Mesendoderm (in vitro differentiated cells): ENCODE measurements around the gene SMAD5.

ENCODE experiments used
- DNase-seq: peaks from one replicate; pipeline ENCODE4 v3.0.0; 2013
- H2AK5ac ChIP-seq: 2 replicates; pipeline ENCODE4 v1.6.1; 2013; ENCODE audit warnings: low read length, inconsistent platforms
- H2BK120ac ChIP-seq: 2 replicates; pipeline ENCODE4 v1.6.1; 2013; ENCODE audit warnings: low read depth, mild to moderate bottlenecking, low read length, moderate library complexity, mixed read lengths
- H2BK15ac ChIP-seq: replicated peaks from 2 replicates; pipeline ENCODE4 v1.6.1; 2013; ENCODE audit warnings: low read depth, mild to moderate bottlenecking, moderate library complexity
- H2BK5ac ChIP-seq: 2 replicates; pipeline ENCODE4 v1.6.1; 2013; ENCODE audit warnings: low read length, inconsistent platforms
- H3K18ac ChIP-seq: 2 replicates; pipeline ENCODE4 v1.6.1; 2013; ENCODE audit warnings: mild to moderate bottlenecking, low read length, mixed read lengths
- H3K23ac ChIP-seq: one replicate; pipeline ENCODE4 v1.6.1; 2013; ENCODE audit warnings: low read length
- H3K27ac ChIP-seq: 2 replicates; pipeline ENCODE4 v1.5.1; 2013; ENCODE audit warnings: low read depth, mild to moderate bottlenecking, inconsistent platforms, low read length, moderate library complexity
- H3K27me3 ChIP-seq: 2 replicates; pipeline ENCODE4 v1.6.1; 2013; ENCODE audit warnings: low read length, control low read depth, mild to moderate bottlenecking, inconsistent platforms; ENCODE audit not compliant: insufficient read depth, poor library complexity
- H3K36me3 ChIP-seq: 2 replicates; pipeline ENCODE4 v1.6.1; 2013; ENCODE audit warnings: low read length, inconsistent platforms; ENCODE audit not compliant: control insufficient read depth, insufficient read depth
- H3K4ac ChIP-seq: one replicate; pipeline ENCODE4 v1.6.1; 2013; ENCODE audit warnings: low read depth, mild to moderate bottlenecking, low read length, moderate library complexity
- H3K4me1 ChIP-seq: 2 replicates; pipeline ENCODE4 v1.6.1; 2013; ENCODE audit warnings: low read depth, low read length, inconsistent platforms; ENCODE audit not compliant: control insufficient read depth
- H3K4me2 ChIP-seq: 2 replicates; pipeline ENCODE4 v1.6.1; 2013; ENCODE audit warnings: low read length
- H3K4me3 ChIP-seq: 2 replicates; pipeline ENCODE4 v1.5.1; 2013; ENCODE audit warnings: mild to moderate bottlenecking, low read length
- H3K56ac ChIP-seq: one replicate; pipeline ENCODE4 v1.6.1; 2013; ENCODE audit warnings: low read length
- H3K79me1 ChIP-seq: 2 replicates; pipeline ENCODE4 v1.6.1; 2013; ENCODE audit warnings: low read length, inconsistent platforms
- H3K79me2 ChIP-seq: 2 replicates; pipeline ENCODE4 v1.6.1; 2013; ENCODE audit warnings: mild to moderate bottlenecking, low read length; ENCODE audit not compliant: control insufficient read depth, insufficient read depth
- H3K9ac ChIP-seq: 2 replicates; pipeline ENCODE4 v1.6.1; 2013; ENCODE audit warnings: low read length, inconsistent platforms
- H4K5ac ChIP-seq: one replicate; pipeline ENCODE4 v1.6.1; 2013; ENCODE audit warnings: low read length
- H4K8ac ChIP-seq: one replicate; pipeline ENCODE4 v1.6.1; 2013; ENCODE audit warnings: low read depth, mild to moderate bottlenecking, control low read depth, low read length, moderate library complexity
- WGBS: extraction: QIAGEN DNeasy Blood & Tissue Kit; methylation state at CpG from one replicate; pipeline ENCODE4 v1.1.7; 2013; ENCODE audit warnings: low lambda C conversion rate, missing lambda C conversion rate; ENCODE audit not compliant: insufficient coverage; ENCODE audit errors: extremely low coverage; 5-methylcytosine and 5-hydroxymethylcytosine counted together

Gene SMAD5

DNA sequence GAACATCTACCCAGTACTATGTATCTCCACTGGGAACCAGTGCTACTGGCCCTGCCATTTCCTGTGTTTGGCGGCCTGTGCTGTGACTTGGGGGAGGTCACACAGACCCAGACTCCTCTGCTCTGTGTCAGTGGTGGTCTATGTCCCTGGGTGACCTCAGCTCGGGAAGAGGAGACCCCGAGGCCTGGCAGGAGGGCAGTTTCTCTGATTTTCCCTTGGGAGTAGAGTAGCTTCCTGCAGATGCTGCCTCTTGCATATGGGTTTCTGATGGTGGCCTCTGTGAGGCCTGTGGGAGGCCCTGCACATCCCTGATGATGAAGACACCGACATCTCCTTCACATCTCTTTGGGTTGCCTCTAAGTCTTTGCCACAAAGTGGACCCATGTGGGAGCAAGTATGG, 73.3 kb downstream of the SMAD5 start:
- Histone ChIP-seq H2BK15ac (no peak overlapping the region), H3K27me3 (no peaks in the 10 kb centered on the region), H2BK120ac (no peak overlapping the region), H3K9ac (no peak overlapping the region), H3K4me3 (no peak overlapping the region), H3K36me3 (no peaks in the 10 kb centered on the region), H4K5ac (no peak overlapping the region), H3K79me1 (no peaks in the 10 kb centered on the region), H3K56ac (no peak overlapping the region), H3K27ac (no peak overlapping the region), H3K18ac (no peak overlapping the region), H2AK5ac (no peak overlapping the region), H3K23ac (no peak overlapping the region), H2BK5ac (no peak overlapping the region), H3K4ac (no peak overlapping the region), H3K4me2 (no peak overlapping the region), H3K4me1 (peaks cover 2% of the 10 kb centered on the region), H3K79me2 (no peaks in the 10 kb centered on the region), H4K8ac (no peak overlapping the region)
- no peak for DNase-seq
- no CpG with 5 or more reads among the region's 4 CpGs for WGBS

DNA sequence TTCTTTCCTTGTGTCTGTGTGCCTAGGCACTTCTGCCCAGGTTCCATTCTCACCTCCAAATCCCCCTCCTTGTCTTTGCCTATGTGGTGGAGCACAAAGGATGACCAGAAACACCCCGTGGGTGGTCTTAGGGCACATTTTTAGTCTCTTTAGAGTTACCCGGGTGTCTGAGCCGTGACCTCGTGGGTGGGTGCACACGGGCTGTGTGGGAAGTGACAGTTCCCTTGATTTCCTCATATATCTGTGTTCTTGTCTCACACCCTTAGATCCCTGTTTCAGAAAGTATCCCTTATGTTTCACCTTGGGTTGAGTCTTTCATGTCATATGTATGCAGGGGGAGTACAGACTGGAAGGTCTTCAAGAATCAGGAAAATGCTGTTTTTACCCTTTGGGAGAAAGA, 73.7 kb downstream of the SMAD5 start:
- Histone ChIP-seq H4K8ac (no peak overlapping the region), H2BK15ac (no peak overlapping the region), H2AK5ac (no peak overlapping the region), H3K4me2 (no peak overlapping the region), H3K36me3 (no peaks in the 10 kb centered on the region), H3K56ac (no peak overlapping the region), H3K4ac (no peak overlapping the region), H3K79me2 (no peaks in the 10 kb centered on the region), H3K27me3 (no peaks in the 10 kb centered on the region), H3K4me1 (peaks cover 2% of the 10 kb centered on the region), H4K5ac (no peak overlapping the region), H2BK5ac (no peak overlapping the region), H3K79me1 (no peaks in the 10 kb centered on the region), H3K23ac (no peak overlapping the region), H3K27ac (no peak overlapping the region), H3K9ac (no peak overlapping the region), H3K4me3 (no peak overlapping the region), H3K18ac (no peak overlapping the region), H2BK120ac (no peak overlapping the region)
- no peak for DNase-seq
- no CpG with 5 or more reads among the region's 5 CpGs for WGBS

DNA sequence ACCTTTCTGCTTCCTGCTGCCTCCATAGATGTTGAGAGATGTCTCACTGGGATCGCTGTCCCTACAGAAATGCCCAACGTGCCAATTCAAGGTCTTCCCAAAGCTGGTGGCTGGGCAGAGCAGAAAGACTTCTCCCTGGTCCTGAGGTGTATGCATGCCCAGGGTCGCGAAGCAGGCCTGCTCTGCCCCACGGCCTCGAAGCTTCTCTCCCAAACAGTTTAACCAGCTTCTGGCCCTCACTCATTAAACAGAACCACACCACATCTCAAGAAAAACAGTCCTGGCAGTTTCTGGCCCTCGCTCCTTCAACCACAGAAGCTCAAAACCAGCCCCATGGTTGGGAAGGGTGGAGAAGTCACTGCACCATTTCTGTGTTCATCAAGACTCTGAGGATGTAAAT, 75.0 kb downstream of the SMAD5 start:
- Histone ChIP-seq H3K18ac (no peak overlapping the region), H3K9ac (no peak overlapping the region), H3K27ac (no peak overlapping the region), H3K56ac (peak overlapping the region; percentile 32), H3K4ac (no peak overlapping the region), H3K79me2 (no peaks in the 10 kb centered on the region), H3K4me2 (no peak overlapping the region), H2BK120ac (no peak overlapping the region), H2BK5ac (no peak overlapping the region), H3K27me3 (no peaks in the 10 kb centered on the region), H3K79me1 (no peaks in the 10 kb centered on the region), H3K23ac (no peak overlapping the region), H2BK15ac (no peak overlapping the region), H3K36me3 (no peaks in the 10 kb centered on the region), H3K4me1 (no peaks in the 10 kb centered on the region), H4K5ac (no peak overlapping the region), H2AK5ac (no peak overlapping the region), H3K4me3 (no peak overlapping the region), H4K8ac (no peak overlapping the region)
- no CpG with 5 or more reads among the region's 7 CpGs for WGBS
- no peak for DNase-seq

- no peak overlapping the region for H3K4me3 ChIP-seq
- no CpG with 5 or more reads among the region's 3 CpGs for WGBS
- H3K56ac ChIP-seq: no peak overlapping the region
- H3K18ac ChIP-seq: no peak overlapping the region
- no peak overlapping the region for H4K8ac ChIP-seq
- no peaks in the 10 kb centered on the region for H3K4me1 ChIP-seq
- H3K27ac ChIP-seq: no peak overlapping the region
- no peak overlapping the region for H2BK5ac ChIP-seq
- H2AK5ac ChIP-seq: no peak overlapping the region
- H4K5ac ChIP-seq: no peak overlapping the region
- H3K27me3 ChIP-seq: no peaks in the 10 kb centered on the region
- no peak overlapping the region for H2BK120ac ChIP-seq
- H3K9ac ChIP-seq: no peak overlapping the region
- H3K79me2 ChIP-seq: no peaks in the 10 kb centered on the region
- H3K79me1 ChIP-seq: no peaks in the 10 kb centered on the region
- H3K4ac ChIP-seq: no peak overlapping the region
- no peak overlapping the region for H3K23ac ChIP-seq
- DNase-seq: no peak
- H3K4me2 ChIP-seq: no peak overlapping the region
- H2BK15ac ChIP-seq: no peak overlapping the region
- H3K36me3 ChIP-seq: no peaks in the 10 kb centered on the region
These were observed 76.3 kb downstream of the SMAD5 start for GRCh38 chr5:136208916-136209315.

DNA sequence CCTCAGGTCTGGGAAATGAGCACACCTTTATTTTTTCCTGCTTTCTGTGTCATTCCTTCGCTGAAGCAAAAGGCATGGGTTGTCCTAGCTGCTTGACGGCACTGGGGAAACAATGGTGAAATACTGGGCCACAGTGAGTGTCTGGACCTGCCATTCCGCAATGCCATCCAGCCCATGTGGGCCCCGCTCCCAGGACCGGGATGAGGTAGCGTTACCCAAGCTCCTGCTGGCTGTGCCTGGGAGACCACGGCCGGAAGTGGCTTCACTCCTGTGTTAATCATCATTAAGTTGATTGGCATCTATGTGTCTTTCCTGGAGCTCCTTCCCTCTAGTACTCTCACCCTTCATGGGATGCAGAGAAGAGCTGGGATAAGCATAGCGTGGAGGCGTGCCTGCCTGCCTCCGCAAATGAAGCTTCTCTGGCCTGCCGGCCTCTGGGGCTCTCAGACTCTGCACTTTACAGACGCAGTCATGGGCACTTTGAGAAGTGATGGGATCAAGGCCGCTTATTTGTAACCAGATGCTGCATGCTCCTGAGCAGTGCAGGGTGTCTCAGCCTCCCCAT, 76.8 kb downstream of the SMAD5 start:
- Histone ChIP-seq H3K4me1 (no peaks in the 10 kb centered on the region), H2BK5ac (no peak overlapping the region), H3K4me2 (no peak overlapping the region), H4K5ac (no peak overlapping the region), H3K79me1 (no peaks in the 10 kb centered on the region), H3K4ac (no peak overlapping the region), H3K36me3 (no peaks in the 10 kb centered on the region), H3K9ac (no peak overlapping the region), H4K8ac (no peak overlapping the region), H2AK5ac (no peak overlapping the region), H3K23ac (no peak overlapping the region), H3K18ac (no peak overlapping the region), H3K79me2 (no peaks in the 10 kb centered on the region), H3K27me3 (no peaks in the 10 kb centered on the region), H3K27ac (no peak overlapping the region), H2BK120ac (no peak overlapping the region), H3K4me3 (no peak overlapping the region), H3K56ac (no peak overlapping the region), H2BK15ac (no peak overlapping the region)
- WGBS: no CpG with 5 or more reads among the region's 14 CpGs
- DNase-seq: no peak

DNA sequence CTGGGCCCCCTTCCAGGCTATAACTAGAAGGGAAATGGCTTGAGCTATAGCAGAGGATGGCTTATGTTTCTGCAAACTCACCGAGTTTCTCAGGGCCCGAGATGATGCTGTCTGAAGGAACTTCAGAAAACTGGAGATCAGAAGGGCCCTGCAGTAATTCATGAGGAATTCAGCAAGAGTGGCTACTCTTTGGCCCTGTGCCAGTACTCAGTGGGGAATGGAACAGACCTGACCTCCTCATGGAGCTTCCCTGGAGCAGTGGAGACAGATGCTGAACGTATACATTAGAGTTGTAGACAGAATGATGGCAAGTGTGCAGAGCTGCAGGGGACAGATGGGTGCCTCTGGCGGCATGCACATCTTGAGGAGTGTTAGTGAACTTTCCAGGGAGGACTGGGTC, 77.6 kb downstream of the SMAD5 start:
- no peak overlapping the region for H2BK15ac ChIP-seq
- H3K56ac ChIP-seq: no peak overlapping the region
- H3K4ac ChIP-seq: no peak overlapping the region
- no peaks in the 10 kb centered on the region for H3K27me3 ChIP-seq
- H3K18ac ChIP-seq: no peak overlapping the region
- H4K5ac ChIP-seq: no peak overlapping the region
- H3K4me1 ChIP-seq: no peaks in the 10 kb centered on the region
- WGBS: no CpG with 5 or more reads among the region's 4 CpGs
- H3K36me3 ChIP-seq: no peaks in the 10 kb centered on the region
- H3K27ac ChIP-seq: no peak overlapping the region
- no peaks in the 10 kb centered on the region for H3K79me2 ChIP-seq
- no peak for DNase-seq
- no peak overlapping the region for H3K9ac ChIP-seq
- H3K4me3 ChIP-seq: no peak overlapping the region
- H2BK5ac ChIP-seq: no peak overlapping the region
- no peak overlapping the region for H2AK5ac ChIP-seq
- no peak overlapping the region for H2BK120ac ChIP-seq
- no peak overlapping the region for H3K23ac ChIP-seq
- no peak overlapping the region for H4K8ac ChIP-seq
- no peak overlapping the region for H3K4me2 ChIP-seq
- H3K79me1 ChIP-seq: no peaks in the 10 kb centered on the region
